Liver (tissue), 9 donors: ENCODE measurements around the gene SH3RF3. TPM values are rescaled to one million over a fixed set of nuclear protein-coding genes. Genes with fewer than 3 reads are reported as not detected.

Source experiments
- DNase-seq: peaks from one replicate; pipeline ENCODE4 v3.0.0-alpha.2; 2017; ENCODE audit warnings: low spot score
- H3K27ac ChIP-seq, 2 donors: one replicate each; pipeline ENCODE4 v1.7.0; 2013; ENCODE audit warnings: inconsistent platforms in 2 of 2, low read length in 2 of 2, control low read depth in 1 of 2, low read depth in 1 of 2, mild to moderate bottlenecking in 1 of 2
- H3K27me3 ChIP-seq, 4 donors: one replicate each; pipeline versions ENCODE4 v1.6.1 to v1.7.0; 2013; ENCODE audit warnings: low read length in 3 of 4, inconsistent platforms in 1 of 4, mild to moderate bottlenecking in 1 of 4, moderate library complexity in 1 of 4; ENCODE audit not compliant: control insufficient read depth in 4 of 4, insufficient read depth in 4 of 4
- H3K36me3 ChIP-seq, 4 donors: one replicate each; pipeline versions ENCODE4 v1.6.1 to v1.7.0; 2013; ENCODE audit warnings: low read length in 3 of 4, mild to moderate bottlenecking in 3 of 4, low read depth in 1 of 4, moderate library complexity in 1 of 4; ENCODE audit not compliant: control insufficient read depth in 4 of 4, insufficient read depth in 3 of 4
- H3K4me1 ChIP-seq, 4 donors: one replicate each; pipeline versions ENCODE4 v1.6.1 to v1.7.0; 2013; ENCODE audit warnings: low read length in 3 of 4, mild to moderate bottlenecking in 3 of 4, moderate library complexity in 1 of 4; ENCODE audit not compliant: control insufficient read depth in 4 of 4, insufficient read depth in 4 of 4
- H3K4me3 ChIP-seq, 3 donors: one replicate each; pipeline versions ENCODE4 v1.6.1 to v1.7.0; 2013; ENCODE audit warnings: low read length in 3 of 3, control low read depth in 1 of 3, low read depth in 1 of 3, mild to moderate bottlenecking in 1 of 3
- H3K9ac ChIP-seq, 2 donors: one replicate each; pipeline ENCODE4 v1.7.0; 2013; ENCODE audit warnings: low read length in 2 of 2, mild to moderate bottlenecking in 2 of 2, moderate library complexity in 2 of 2, control low read depth in 1 of 2, low read depth in 1 of 2
- H3K9me3 ChIP-seq, 4 donors: one replicate each; pipeline versions ENCODE4 v1.6.1 to v1.7.0; 2013; ENCODE audit warnings: low read length in 3 of 4; ENCODE audit not compliant: control insufficient read depth in 4 of 4
- ATF3 ChIP-seq: IDR thresholded peaks from 2 replicates; pipeline ENCODE4 v1.6.1; 2016; ENCODE audit warnings: antibody characterized with exemption
- CTCF ChIP-seq: fragments of 150-350 bp; IDR thresholded peaks from 2 replicates; pipeline ENCODE4 v1.5.1; 2017; ENCODE audit warnings: improper control_type of control experiment, low read depth, low read length; ENCODE audit not compliant: missing input control
- EGR1 ChIP-seq, 2 donors: IDR thresholded peaks; 2 replicates each; pipeline ENCODE4 v1.6.1; 2016 to 2018; ENCODE audit warnings: antibody characterized with exemption in 2 of 2, low read depth in 2 of 2
- FOXA1 ChIP-seq: IDR thresholded peaks from 2 replicates; pipeline ENCODE4 v1.6.1; 2016; ENCODE audit warnings: antibody characterized with exemption
- FOXA2 ChIP-seq: IDR thresholded peaks from 2 replicates; pipeline ENCODE4 v1.6.1; 2016; ENCODE audit warnings: antibody characterized with exemption
- HNF4G ChIP-seq: IDR thresholded peaks from 2 replicates; pipeline ENCODE4 v1.6.1; 2016; ENCODE audit warnings: antibody characterized with exemption
- JUND ChIP-seq, 2 donors: IDR thresholded peaks; 2 replicates each; pipeline ENCODE4 v1.6.1; 2016; ENCODE audit warnings: antibody characterized with exemption in 2 of 2
- MAX ChIP-seq: IDR thresholded peaks from 2 replicates; pipeline ENCODE4 v1.6.1; 2016; ENCODE audit warnings: antibody characterized with exemption
- NR2F2 ChIP-seq: IDR thresholded peaks from 2 replicates; pipeline ENCODE4 v1.6.1; 2016; ENCODE audit warnings: antibody characterized with exemption
- RAD21 ChIP-seq, 2 donors: IDR thresholded peaks; 2 replicates each; pipeline ENCODE4 v1.6.1; 2016; ENCODE audit warnings: antibody characterized with exemption in 2 of 2, mild to moderate bottlenecking in 2 of 2
- REST ChIP-seq: IDR thresholded peaks from 2 replicates; pipeline ENCODE4 v1.6.1; 2016; ENCODE audit warnings: antibody characterized with exemption, mild to moderate bottlenecking
- RXRA ChIP-seq, 2 donors: IDR thresholded peaks; 2 replicates each; pipeline ENCODE4 v1.6.1; 2017 to 2018; ENCODE audit warnings: antibody characterized with exemption in 2 of 2, mild to moderate bottlenecking in 1 of 2
- TAF1 ChIP-seq: conservative IDR thresholded peaks from 2 replicates; pipeline ENCODE4 v1.6.1; 2016; ENCODE audit warnings: antibody characterized with exemption, mild to moderate bottlenecking
- YY1 ChIP-seq: IDR thresholded peaks from 2 replicates; pipeline ENCODE4 v1.6.1; 2016; ENCODE audit warnings: antibody characterized with exemption, mild to moderate bottlenecking
- ZBTB33 ChIP-seq: IDR thresholded peaks from 2 replicates; pipeline ENCODE4 v1.6.1; 2016; ENCODE audit warnings: antibody characterized with exemption
- WGBS: extraction: QIAGEN DNeasy Blood & Tissue Kit; methylation state at CpG from one replicate; pipeline ENCODE4 v1.1.7; 2013; 5-methylcytosine and 5-hydroxymethylcytosine counted together
- polyA plus RNA-seq, 2 donors: library from polyadenylated mRNA; stranded (reverse) in 1 of 2; unstranded in 1 of 2; fragments of 200-250 nt in 1 of 2; fragments of >200 nt in 1 of 2; fragmentation: Nextera tagmentation in 1 of 2; extraction: Ambion mirVana in 1 of 2; gene quantifications; one replicate each; pipeline versions ENCODE4 v1.2.1 to v1.2.3, GENCODE V29; 2013 to 2015
- total RNA-seq, 2 donors: library from RNA; depleted of rRNA; stranded (reverse); fragments of >200 nt; gene quantifications; one replicate each; pipeline ENCODE4 v1.2.3, GENCODE V29; 2014
- donor health status: healthy.
- donor health status: healthy.
- donor health status: healthy.
- donor health status: healthy.
- donor health status: healthy.

Gene SH3RF3
- total and polyA plus RNA-seq, 4 donors, result 0.11 to 1.0 (median 0.54) TPM

GRCh38 chr2:109458512-109458911 lies 329.5 kb downstream of the SH3RF3 start:
- no peak for DNase-seq
- no peak overlapping the region for H3K27ac ChIP-seq
- H3K27me3 ChIP-seq, result no peaks in the 10 kb centered on the region
- H3K9ac ChIP-seq, result no peak overlapping the region
- H3K9me3 ChIP-seq, result no peaks in the 10 kb centered on the region
- H3K4me3 ChIP-seq, result no peak overlapping the region
- TF ChIP-seq EGR1 (IDR thresholded peaks at IDR 0.05; ENCODE audit: low read depth in 2 of 2), result no peak
- TF ChIP-seq ZBTB33, result no peak
- no peak for TF ChIP-seq CTCF
- no peak for TF ChIP-seq YY1
- no peak for TF ChIP-seq HNF4G
- TF ChIP-seq ATF3, result no peak
- TF ChIP-seq JUND (IDR thresholded peaks at IDR 0.05), result no peak
- no peak for TF ChIP-seq TAF1
- peaks cover 2 to 8% (median 4%) of the 10 kb centered on the region in 4 donors for H3K4me1 ChIP-seq
- no peaks in the 10 kb centered on the region for H3K36me3 ChIP-seq
- whole genome bisulfite sequencing, result 89% methylated on average over 1 of the region's 1 CpG

- no peak overlapping the region for H3K4me3 ChIP-seq
- H3K9ac ChIP-seq, result no peak overlapping the region
- H3K4me1 ChIP-seq, result no peaks in the 10 kb centered on the region
- no peaks in the 10 kb centered on the region for H3K9me3 ChIP-seq
- 94% methylated on average over 6 of the region's 6 CpGs for WGBS
- H3K27ac ChIP-seq, result no peak overlapping the region
- H3K27me3 ChIP-seq, result no peaks in the 10 kb centered on the region
- DNase-seq, result no peak
- TF ChIP-seq NR2F2 (no peak), REST (no peak), ATF3 (no peak), FOXA2 (no peak), RAD21 (IDR thresholded peaks at IDR 0.05) (no peak), RXRA (IDR thresholded peaks at IDR 0.05) (no peak), TAF1 (no peak), CTCF (no peak), HNF4G (no peak), EGR1 (IDR thresholded peaks at IDR 0.05; ENCODE audit: low read depth in 2 of 2) (no peak), FOXA1 (no peak), MAX (no peak)
- H3K36me3 ChIP-seq, result no peaks in the 10 kb centered on the region
Measured at GRCh38 chr2:109459485-109459884, 330.5 kb downstream of the SH3RF3 start.
